IPS DF 6.9 (cell line): Measurements from ENCODE around the gene P4HA1.

ENCODE experiments used
- DNase-seq: peaks from one replicate; pipeline ENCODE4 v3.0.0-alpha.2; 2013; ENCODE audit warnings: low read depth, low spot score
- H3K27ac ChIP-seq: one replicate; pipeline ENCODE4 v1.5.1; 2013; ENCODE audit warnings: low read length, control low read depth
- H3K27me3 ChIP-seq: 2 replicates; pipeline ENCODE4 v1.6.1; 2013; ENCODE audit warnings: mild to moderate bottlenecking, low read length; ENCODE audit not compliant: control insufficient read depth, insufficient read depth
- H3K36me3 ChIP-seq: 2 replicates; pipeline ENCODE4 v1.6.1; 2013; ENCODE audit warnings: low read length; ENCODE audit not compliant: control insufficient read depth, insufficient read depth
- H3K4me1 ChIP-seq: 2 replicates; pipeline ENCODE4 v1.6.1; 2013; ENCODE audit warnings: low read length; ENCODE audit not compliant: control insufficient read depth, insufficient read depth
- H3K4me3 ChIP-seq: 2 replicates; pipeline ENCODE4 v1.5.1; 2013; ENCODE audit warnings: mild to moderate bottlenecking, low read length
- H3K9me3 ChIP-seq: 2 replicates; pipeline ENCODE4 v1.6.1; 2013; ENCODE audit warnings: low read length, inconsistent platforms; ENCODE audit not compliant: control insufficient read depth, insufficient read depth
- WGBS: extraction: QIAGEN DNeasy Blood & Tissue Kit; methylation state at CpG from one replicate; pipeline ENCODE4 v1.1.7; 2013; ENCODE audit warnings: mixed read lengths, missing lambda C conversion rate; ENCODE audit not compliant: insufficient read length, insufficient coverage; 5-methylcytosine and 5-hydroxymethylcytosine counted together

The P4HA1 gene

DNA sequence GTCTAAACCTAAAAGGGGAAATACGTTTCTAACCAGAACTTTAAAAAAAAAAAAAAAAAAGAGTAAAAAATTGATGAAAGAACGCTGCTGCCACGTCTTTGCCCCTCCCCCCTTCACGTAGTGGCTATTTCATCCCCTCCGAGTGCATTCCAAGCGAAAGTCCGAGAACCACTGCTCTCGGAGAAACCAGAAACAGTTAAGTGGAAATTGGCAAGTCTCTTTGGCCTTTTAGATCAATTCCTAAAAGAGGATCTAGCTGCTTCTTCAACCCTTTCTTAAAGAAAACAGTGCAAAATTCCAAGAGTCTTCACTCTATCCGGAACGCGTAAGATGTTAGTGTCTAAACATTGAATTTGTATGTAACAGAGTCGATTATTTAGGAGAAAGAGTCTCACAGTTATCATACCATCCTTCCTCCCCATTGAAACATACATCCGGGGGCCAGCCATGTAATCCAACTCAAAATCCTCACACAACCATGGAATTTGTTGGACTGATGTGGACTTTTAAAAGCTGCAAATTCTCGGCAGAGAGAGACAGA lies 1.1 kb downstream of the P4HA1 start:
- Histone ChIP-seq H3K4me1 (no peaks in the 10 kb centered on the region), H3K36me3 (no peaks in the 10 kb centered on the region), H3K9me3 (no peaks in the 10 kb centered on the region), H3K4me3 (peak overlapping the region; percentile 59; the same call in 1 of the 2 replicates), H3K27ac (no peak overlapping the region), H3K27me3 (no peaks in the 10 kb centered on the region)
- no CpG with 5 or more reads among the region's 14 CpGs for WGBS
- no peak for DNase-seq

DNA sequence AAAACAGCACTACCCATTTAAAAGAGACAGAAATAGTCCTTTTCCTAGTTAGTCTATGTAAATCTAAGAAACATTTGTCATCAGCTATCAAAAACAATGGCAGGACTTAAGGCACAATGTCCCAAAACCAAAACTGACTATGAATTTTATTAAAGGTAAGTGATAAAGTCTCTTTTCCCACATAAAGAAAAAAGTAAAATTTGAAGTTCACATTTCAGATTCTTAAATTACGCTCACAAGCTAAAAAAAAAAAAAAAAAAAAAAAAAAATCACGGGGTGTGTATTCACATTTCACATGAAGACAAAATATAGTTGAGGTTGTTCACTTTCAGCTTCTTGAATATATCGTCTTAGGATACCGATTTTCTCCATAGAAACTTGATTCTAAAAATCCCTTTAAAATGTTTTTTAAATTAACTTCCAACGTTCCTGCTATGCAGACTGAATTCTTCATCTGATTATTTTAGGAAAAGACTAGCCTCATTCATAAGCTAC lies 1.6 kb downstream of the P4HA1 start:
- no peak overlapping the region for H3K27ac ChIP-seq
- no peaks in the 10 kb centered on the region for H3K27me3 ChIP-seq
- no peak for DNase-seq
- WGBS: no CpG with 5 or more reads among the region's 5 CpGs
- no peaks in the 10 kb centered on the region for H3K36me3 ChIP-seq
- H3K9me3 ChIP-seq: no peaks in the 10 kb centered on the region
- H3K4me1 ChIP-seq: no peaks in the 10 kb centered on the region
- H3K4me3 ChIP-seq: no peak overlapping the region; the same call in 1 of the 2 replicates

DNA sequence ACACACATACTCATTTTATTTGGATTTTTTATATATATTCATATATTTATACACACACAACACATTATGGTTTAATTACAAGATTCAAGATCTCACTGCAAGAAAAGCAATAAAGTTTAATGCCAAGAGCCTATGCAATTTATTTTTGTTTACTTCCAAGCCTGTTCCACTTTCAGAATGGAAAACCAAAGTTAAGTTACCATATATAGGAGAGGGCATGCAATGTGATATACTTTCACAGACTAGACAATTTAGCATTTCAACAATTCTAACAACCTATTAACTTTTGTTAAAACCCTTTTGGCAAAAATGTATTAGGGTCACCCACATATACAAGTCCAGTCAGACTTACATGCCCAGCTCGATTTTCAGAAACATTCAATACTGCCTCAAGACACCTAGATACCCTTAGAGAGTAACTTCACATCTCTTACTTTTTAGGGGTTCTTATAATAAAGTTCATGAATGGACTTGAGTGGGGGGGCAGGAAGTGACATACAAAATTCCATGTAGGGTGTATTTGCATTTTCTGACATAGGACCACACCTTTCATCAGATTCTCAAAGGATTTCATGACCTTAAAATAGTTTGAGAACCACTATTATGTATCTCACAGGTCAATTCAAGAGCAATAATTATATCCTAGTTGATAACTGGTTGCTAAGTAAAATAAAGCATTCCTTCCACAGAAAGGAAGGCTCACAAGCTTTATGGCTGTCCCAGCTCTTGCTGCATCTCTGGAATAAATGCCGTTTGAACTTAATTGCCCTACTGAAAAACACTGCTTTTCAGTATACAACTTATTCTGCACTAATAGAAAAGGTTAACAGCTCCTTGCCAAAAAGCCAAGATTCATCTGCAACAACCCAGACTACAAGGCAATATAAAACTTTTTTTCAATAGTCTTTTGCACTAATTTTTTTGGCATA lies 2.5 kb downstream of the P4HA1 start:
- Histone ChIP-seq H3K4me3 (no peak overlapping the region), H3K27me3 (no peaks in the 10 kb centered on the region), H3K9me3 (no peaks in the 10 kb centered on the region), H3K4me1 (no peaks in the 10 kb centered on the region), H3K27ac (no peak overlapping the region), H3K36me3 (no peaks in the 10 kb centered on the region)
- no CpG with 5 or more reads among the region's 2 CpGs for WGBS
- no peak for DNase-seq

DNA sequence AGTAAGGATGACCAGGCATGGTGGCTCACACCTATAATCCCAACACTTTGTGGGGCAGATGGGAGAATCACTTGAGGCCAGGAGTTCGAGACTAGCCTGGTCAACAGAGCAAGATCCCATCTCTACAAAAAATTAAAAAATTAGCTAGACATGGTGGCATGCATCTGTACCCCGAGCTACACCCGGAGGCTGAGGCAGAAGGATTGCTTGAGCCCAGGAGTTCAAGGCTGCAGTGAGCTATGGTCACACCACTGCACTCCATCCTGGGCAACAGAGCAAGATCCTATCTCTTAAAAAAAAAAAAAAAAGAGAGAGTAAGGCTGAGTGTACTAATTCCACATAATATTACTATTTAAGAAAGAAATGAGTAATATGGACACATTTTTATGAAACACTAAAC lies 3.8 kb downstream of the P4HA1 start:
- Histone ChIP-seq H3K9me3 (no peaks in the 10 kb centered on the region), H3K4me3 (no peak overlapping the region), H3K27me3 (no peaks in the 10 kb centered on the region), H3K27ac (no peak overlapping the region), H3K4me1 (no peaks in the 10 kb centered on the region), H3K36me3 (no peaks in the 10 kb centered on the region)
- no CpG with 5 or more reads among the region's 3 CpGs for WGBS
- no peak for DNase-seq

DNA sequence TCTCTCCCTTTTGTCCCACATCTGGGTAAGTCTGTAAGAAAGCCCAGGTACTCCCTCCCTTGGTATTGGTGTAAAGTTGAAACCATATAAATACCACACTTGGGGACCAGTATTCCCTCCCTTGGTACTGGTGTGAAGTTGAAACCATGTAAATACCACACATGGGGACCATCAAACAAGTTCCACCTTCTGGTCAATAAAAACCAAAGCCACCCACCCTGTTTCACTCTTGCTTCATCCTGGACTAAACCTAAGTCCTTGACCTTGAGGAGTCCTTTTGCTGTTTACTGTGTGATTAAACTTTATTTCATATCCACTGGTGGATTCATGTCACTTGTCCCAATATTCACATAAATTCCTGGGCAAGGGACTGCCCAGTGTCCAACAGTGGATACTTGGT lies 8.4 kb downstream of the P4HA1 start:
- H3K4me1 ChIP-seq: no peaks in the 10 kb centered on the region
- H3K4me3 ChIP-seq: no peak overlapping the region
- no peaks in the 10 kb centered on the region for H3K27me3 ChIP-seq
- no peak overlapping the region for H3K27ac ChIP-seq
- no peak for DNase-seq
- no peaks in the 10 kb centered on the region for H3K36me3 ChIP-seq
- H3K9me3 ChIP-seq: no peaks in the 10 kb centered on the region

DNA sequence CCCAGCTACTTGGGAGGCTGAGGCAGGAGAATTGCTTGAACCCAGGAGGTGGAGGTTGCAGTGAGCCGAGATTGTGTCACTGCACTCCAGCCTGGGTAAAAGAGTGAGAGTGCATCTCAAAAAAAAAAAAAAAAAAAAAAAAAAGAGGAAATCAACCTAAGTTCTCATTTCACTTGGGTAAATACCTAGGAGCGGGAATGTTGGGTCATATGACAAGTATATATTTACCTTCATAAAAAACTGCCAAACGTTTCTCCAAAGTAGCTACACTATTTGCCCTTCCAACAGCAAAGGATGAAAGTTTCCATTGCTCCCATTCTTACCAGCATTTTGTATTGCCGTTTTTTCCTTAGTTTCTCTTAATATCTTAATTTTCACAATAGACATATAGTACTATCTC lies 9.8 kb downstream of the P4HA1 start:
- no CpG with 5 or more reads among the region's 4 CpGs for WGBS
- Histone ChIP-seq H3K4me1 (no peaks in the 10 kb centered on the region), H3K4me3 (no peak overlapping the region), H3K27ac (no peak overlapping the region), H3K27me3 (no peaks in the 10 kb centered on the region), H3K9me3 (no peaks in the 10 kb centered on the region), H3K36me3 (no peaks in the 10 kb centered on the region)
- no peak for DNase-seq

DNA sequence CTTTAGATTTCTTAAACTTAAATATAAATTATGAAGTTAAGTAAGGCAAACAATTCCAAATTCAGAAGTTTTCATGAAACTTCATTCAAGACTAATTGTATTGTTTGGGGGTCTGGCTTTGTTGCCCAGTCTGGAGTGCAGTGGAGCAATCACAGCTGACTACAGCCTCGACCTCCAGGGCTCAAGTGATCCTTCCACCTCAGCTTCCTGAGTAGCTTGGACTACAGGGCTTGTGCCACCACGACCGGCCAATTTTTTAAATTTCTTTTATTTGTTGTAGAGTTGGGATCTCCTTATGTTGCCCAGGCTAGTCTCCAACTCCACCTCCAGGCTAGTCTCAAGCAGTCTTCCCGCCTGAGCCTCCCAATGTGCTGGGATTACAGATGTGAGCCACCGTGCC lies 12.5 kb downstream of the P4HA1 start:
- Histone ChIP-seq H3K36me3 (no peaks in the 10 kb centered on the region), H3K27me3 (no peaks in the 10 kb centered on the region), H3K4me3 (no peak overlapping the region), H3K9me3 (no peaks in the 10 kb centered on the region), H3K4me1 (no peaks in the 10 kb centered on the region), H3K27ac (no peak overlapping the region)
- DNase-seq: no peak
- WGBS: no CpG with 5 or more reads among the region's 5 CpGs

DNA sequence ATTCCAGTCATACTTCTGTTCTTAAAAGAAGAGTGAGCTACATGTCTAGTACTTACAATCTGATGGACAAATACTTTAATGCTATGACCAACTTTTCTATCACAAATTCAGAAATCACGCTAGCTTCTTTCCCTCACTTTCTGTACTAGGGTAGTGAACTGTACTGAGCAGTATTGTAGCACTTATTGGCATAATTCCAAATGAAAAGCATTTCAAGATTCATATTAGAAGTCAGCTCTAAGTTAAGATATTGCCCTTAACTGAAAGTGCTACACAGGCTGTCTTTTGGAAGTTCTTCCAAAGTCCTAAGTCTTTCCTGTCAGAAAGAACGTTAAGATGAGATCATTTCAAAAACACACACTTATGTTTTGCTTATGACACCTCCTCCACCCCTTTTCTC lies 13.4 kb downstream of the P4HA1 start:
- Histone ChIP-seq H3K27me3 (no peaks in the 10 kb centered on the region), H3K36me3 (no peaks in the 10 kb centered on the region), H3K4me3 (no peak overlapping the region), H3K27ac (no peak overlapping the region), H3K4me1 (no peaks in the 10 kb centered on the region), H3K9me3 (no peaks in the 10 kb centered on the region)
- no peak for DNase-seq
- WGBS: no CpG with 5 or more reads among the region's 2 CpGs

DNA sequence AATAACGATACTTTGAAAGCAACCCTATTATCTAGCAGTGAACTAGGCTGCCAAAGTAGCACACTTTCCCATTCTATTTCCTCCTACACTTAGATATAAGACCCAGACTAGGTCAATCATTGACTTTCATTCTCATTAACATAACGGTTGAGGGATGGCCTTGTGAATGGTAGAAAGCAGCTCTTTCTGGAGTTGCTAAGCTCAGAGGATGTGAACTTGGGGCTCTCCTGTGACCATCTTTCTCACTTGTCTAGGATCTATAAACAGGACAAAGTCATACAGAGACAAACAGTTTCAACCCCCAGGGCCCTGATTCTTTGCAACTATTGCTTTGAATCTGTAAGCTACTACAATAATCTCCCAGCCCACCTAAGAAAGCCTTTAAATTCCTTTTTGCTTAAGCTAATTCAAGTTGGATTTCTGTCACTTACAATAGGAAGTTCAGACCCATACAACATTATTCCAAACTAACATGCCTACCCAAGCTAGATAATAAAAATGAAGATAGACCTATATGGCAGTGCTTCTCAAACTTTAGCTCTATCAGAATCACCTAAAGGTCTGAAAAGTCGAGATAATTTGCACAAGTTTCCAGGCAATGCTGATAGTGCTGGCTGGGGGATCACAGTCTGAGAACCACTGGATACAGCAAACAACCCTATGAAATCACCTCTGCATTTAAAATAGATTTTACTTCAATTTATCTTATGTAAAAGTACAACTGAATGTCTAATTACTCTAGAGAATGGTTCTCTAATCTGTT lies 16.7 kb downstream of the P4HA1 start:
- Histone ChIP-seq H3K4me1 (no peaks in the 10 kb centered on the region), H3K36me3 (no peaks in the 10 kb centered on the region), H3K4me3 (no peak overlapping the region), H3K27me3 (no peaks in the 10 kb centered on the region), H3K27ac (no peak overlapping the region), H3K9me3 (no peaks in the 10 kb centered on the region)
- no CpG with 5 or more reads among the region's 3 CpGs for WGBS
- DNase-seq: no peak

DNA sequence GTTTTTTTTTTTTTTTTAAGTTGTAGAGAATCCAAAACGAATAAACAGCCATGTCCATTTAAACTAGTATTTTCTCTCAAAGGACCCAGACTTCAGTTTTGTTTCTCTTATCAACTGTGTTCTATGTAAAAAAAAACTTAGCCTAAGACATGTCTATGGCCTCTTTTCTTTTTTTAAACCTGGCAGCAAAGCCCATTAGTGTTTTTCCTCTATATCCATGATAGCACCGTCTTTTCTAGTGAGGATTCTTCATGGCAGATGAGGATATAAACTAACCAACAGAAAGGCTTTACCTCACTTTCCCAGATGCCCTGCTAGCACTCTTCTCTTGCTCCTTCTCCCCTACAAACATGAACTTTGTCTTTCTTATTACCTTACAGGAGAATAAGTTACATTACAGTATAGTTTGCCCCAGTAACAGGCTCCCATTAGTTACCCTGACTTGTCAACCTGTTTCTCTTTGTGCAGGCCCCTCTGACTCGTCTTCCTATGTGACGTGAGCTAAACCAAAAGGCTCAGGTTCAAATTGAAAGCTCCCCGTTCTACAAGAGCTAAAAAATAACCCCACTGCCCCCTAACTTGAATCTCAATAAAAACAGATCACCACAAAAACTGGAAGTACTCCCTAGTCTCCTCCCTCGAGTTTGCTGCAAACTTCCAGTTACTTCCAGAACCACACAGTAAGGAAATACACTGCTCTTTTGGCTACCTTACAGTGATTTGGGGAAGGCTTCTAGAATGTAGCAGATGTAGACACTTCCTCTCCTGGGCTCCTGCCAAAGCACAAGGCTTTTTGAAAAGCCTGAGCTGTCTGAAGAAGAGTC lies 20.1 kb downstream of the P4HA1 start:
- WGBS: no CpG with 5 or more reads among the region's 6 CpGs
- DNase-seq: no peak

More for the DNA sequence above, 20.1 kb downstream of the P4HA1 start:
- Histone ChIP-seq H3K9me3 (no peaks in the 10 kb centered on the region), H3K36me3 (no peaks in the 10 kb centered on the region), H3K4me3 (no peak overlapping the region), H3K4me1 (no peaks in the 10 kb centered on the region), H3K27me3 (no peaks in the 10 kb centered on the region), H3K27ac (no peak overlapping the region)
